Measurements from ENCODE around the gene TESMIN. TPM values are rescaled to one million over a fixed set of nuclear protein-coding genes. Genes with fewer than 3 reads are reported as not detected.

Gene TESMIN
- total RNA-seq, 1 experiment from 2014 or later, result 78.8 TPM

GRCh38 chr11:68685656-68686380, 65.5 kb downstream of the TESMIN start:
- Mint-ChIP-seq H3K9me3 (no peaks in the 10 kb centered on the region), H3K27me3 (ENCODE audit: low read depth) (peaks cover 43% of the 10 kb centered on the region), H3K36me3 (peaks cover 25% of the 10 kb centered on the region), H3K27ac (no peak overlapping the region), H3K4me1 (peaks cover 29% of the 10 kb centered on the region), H3K4me3 (peak overlapping the region; percentile 66)
- no peak for DNase-seq (ENCODE audit: low spot score)
- ATAC-seq, result no peak
- TF ChIP-seq ZNF281 (CRISPR knock-in tag; IDR thresholded peaks at IDR 0.05) (no peak), GABPB1 (CRISPR knock-in tag; IDR thresholded peaks at IDR 0.05) (no peak), FOXP1 (CRISPR knock-in tag; IDR thresholded peaks at IDR 0.05; ENCODE audit: borderline replicate concordance) (no peak), TCF7 (CRISPR knock-in tag; IDR thresholded peaks at IDR 0.05; ENCODE audit: low read depth) (no peak), JAZF1 (CRISPR knock-in tag; IDR thresholded peaks at IDR 0.05) (no peak), NR3C1 (CRISPR knock-in tag; conservative IDR thresholded peaks at IDR 0.05; ENCODE audit: low read depth) (no peak), CTCF (IDR thresholded peaks at IDR 0.05) (no peak), GTF2I (CRISPR knock-in tag; conservative IDR thresholded peaks at IDR 0.05) (no peak), HMGXB4 (CRISPR knock-in tag; IDR thresholded peaks at IDR 0.05) (no peak)
- TF ChIP-seq, protein P1, sequence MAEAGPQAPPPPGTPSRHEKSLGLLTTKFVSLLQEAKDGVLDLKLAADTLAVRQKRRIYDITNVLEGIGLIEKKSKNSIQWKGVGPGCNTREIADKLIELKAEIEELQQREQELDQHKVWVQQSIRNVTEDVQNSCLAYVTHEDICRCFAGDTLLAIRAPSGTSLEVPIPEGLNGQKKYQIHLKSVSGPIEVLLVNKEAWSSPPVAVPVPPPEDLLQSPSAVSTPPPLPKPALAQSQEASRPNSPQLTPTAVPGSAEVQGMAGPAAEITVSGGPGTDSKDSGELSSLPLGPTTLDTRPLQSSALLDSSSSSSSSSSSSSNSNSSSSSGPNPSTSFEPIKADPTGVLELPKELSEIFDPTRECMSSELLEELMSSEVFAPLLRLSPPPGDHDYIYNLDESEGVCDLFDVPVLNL (CRISPR knock-in tag; IDR thresholded peaks at IDR 0.05; ENCODE audit: borderline replicate concordance, low read depth), result no peak
- TF ChIP-seq, protein P2, sequence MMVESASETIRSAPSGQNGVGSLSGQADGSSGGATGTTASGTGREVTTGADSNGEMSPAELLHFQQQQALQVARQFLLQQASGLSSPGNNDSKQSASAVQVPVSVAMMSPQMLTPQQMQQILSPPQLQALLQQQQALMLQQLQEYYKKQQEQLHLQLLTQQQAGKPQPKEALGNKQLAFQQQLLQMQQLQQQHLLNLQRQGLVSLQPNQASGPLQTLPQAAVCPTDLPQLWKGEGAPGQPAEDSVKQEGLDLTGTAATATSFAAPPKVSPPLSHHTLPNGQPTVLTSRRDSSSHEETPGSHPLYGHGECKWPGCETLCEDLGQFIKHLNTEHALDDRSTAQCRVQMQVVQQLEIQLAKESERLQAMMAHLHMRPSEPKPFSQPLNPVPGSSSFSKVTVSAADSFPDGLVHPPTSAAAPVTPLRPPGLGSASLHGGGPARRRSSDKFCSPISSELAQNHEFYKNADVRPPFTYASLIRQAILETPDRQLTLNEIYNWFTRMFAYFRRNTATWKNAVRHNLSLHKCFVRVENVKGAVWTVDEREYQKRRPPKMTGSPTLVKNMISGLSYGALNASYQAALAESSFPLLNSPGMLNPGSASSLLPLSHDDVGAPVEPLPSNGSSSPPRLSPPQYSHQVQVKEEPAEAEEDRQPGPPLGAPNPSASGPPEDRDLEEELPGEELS (CRISPR knock-in tag; IDR thresholded peaks at IDR 0.05), result no peak
- ChIA-PET POLR2A (interaction anchor here (1.6 kb wide), 1 partner anchor 64 kb away, joined by 5 read pairs; no protein-coding TSS in a partner anchor), CTCF (interaction anchor here (0.5 to 1.9 kb wide), 2 partner anchors 9 to 113 kb away, joined by 5 to 6 read pairs; no protein-coding TSS in a partner anchor)
